ENCODE results near the gene SLC22A23.

- no peak for TF ChIP-seq EZH2 (IDR thresholded peaks at IDR 0.05; ENCODE audit: insufficient read depth, poor library complexity, severe bottlenecking)
- no peak for TF ChIP-seq EZH2phosphoT487 (IDR thresholded peaks at IDR 0.05; ENCODE audit: insufficient read depth, low read depth)
Measured at GRCh38 chr6:3366596-3367413, 90.0 kb downstream of the SLC22A23 start.
